ENCODE measurements around the gene HOPX.
"Not testable (repeated sequence)": the region's sequence is repeated elsewhere in the genome, so short reads cannot be mapped to it uniquely, and the experiment has no call there.

The HOPX gene, protein sequence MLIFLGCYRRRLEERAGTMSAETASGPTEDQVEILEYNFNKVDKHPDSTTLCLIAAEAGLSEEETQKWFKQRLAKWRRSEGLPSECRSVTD

GRCh38 chr4:56681158-56681852 is at the start of gene HOPX:
HOPX (minus strand) TSS chr4:56681296; CDS start chr4:56657816, 23,480 bp downstream.
- no peak for DNase-seq (ENCODE audit: low spot score)

- DNase-seq (ENCODE audit: low spot score), result no peak
Observed at GRCh38 chr4:56730097-56730496, 49.0 kb upstream of the HOPX start.

GRCh38 chr4:56728512-56728911 is 47.4 kb upstream of the HOPX start:
- DNase-seq (ENCODE audit: low spot score), result no peak

GRCh38 chr4:56727150-56727549 is 46.1 kb upstream of the HOPX start:
- no peak for DNase-seq (ENCODE audit: low spot score)

DNA sequence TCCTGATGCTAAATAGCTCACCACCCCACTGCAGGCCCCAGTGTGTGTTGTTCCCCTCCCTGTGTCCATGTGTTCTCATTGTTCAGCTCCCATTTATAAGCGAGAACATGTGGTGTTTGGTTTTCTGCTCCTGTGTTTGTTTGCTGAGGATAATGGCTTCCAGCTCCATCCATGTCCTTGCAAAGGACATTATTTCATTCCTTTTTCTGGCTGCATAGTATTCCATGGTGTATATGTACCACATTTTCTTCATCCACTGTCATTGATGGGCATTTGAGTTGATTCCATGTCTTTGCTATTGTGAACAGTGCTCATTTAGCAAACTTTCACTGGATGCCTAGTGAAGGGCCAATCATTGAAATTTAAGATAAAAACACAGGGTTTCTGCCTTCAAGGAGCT is 45.5 kb upstream of the HOPX start:
- not testable (repeated sequence) for DNase-seq (ENCODE audit: low spot score)

DNA sequence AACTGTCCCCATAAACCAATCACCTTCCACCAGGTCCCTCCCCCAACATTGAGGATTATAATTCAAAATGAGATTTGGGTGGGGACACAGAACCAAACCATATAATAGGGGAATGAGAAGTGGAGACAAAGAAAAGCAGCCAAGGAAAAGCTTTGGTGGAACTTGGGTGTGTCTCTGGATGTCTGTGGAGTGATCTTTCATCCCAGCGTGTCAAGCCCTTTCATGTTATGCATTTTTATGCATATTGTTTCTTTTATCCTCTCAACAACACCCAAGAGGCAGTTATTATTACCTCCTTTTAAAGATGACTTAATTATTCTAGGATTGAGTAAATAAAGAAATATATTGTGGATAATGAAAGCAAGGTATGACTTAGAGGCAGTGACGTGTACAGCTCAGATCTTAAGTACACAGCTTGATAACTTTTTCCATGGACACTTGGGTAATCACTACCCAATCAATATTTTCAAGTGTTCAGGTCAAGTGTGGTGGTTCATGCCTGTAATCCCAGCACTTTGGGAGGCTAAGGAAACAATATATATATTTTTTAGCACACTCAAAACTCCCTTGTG is 42.6 kb upstream of the HOPX start:
- no peak for DNase-seq (ENCODE audit: low spot score)

DNA sequence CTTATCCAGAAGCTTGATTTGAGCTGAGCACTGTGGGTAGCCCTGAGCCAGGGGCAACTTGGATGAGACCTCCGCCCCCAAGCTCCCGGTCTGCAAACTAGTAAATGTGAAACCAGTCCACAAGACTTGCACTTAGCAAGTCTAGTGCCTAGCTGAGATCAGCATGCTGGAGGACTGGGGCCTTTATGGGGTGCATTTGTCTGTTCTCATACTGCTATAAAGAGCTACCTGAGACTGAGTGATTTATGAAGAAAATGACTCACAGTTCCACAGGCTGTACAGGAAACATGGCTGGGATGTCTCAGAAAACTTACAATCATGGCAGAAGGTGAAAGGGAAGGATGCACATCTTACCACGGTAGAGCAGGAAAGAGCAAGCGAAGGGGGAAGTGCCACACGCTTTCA is 42.1 kb upstream of the HOPX start:
- DNase-seq (ENCODE audit: low spot score), result no peak

GRCh38 chr4:56708146-56708545 is 27.1 kb upstream of the HOPX start:
- no peak for DNase-seq (ENCODE audit: low spot score)

GRCh38 chr4:56705966-56706365 is 24.9 kb upstream of the HOPX start:
- no peak for DNase-seq (ENCODE audit: low spot score)

DNA sequence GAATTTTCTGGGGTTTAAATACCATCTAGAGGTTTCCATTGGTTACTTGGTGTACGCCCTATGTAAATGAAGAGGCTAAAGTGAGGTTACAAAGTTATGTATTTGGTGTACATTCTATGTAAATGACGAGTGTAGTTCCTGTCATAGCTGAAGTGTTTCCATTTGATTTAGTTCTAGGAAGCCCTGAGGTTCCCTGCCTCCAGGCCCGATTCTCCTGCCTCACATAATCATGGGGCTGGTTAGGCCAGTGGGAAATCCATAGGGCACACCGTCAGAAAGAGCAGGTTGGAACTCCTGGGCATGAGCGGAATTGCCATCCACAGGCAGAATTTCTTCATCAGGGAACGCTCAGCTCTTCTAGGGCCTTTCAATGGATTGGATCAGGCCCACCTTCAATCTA is 24.2 kb upstream of the HOPX start:
- DNase-seq (ENCODE audit: low spot score), result no peak

DNA sequence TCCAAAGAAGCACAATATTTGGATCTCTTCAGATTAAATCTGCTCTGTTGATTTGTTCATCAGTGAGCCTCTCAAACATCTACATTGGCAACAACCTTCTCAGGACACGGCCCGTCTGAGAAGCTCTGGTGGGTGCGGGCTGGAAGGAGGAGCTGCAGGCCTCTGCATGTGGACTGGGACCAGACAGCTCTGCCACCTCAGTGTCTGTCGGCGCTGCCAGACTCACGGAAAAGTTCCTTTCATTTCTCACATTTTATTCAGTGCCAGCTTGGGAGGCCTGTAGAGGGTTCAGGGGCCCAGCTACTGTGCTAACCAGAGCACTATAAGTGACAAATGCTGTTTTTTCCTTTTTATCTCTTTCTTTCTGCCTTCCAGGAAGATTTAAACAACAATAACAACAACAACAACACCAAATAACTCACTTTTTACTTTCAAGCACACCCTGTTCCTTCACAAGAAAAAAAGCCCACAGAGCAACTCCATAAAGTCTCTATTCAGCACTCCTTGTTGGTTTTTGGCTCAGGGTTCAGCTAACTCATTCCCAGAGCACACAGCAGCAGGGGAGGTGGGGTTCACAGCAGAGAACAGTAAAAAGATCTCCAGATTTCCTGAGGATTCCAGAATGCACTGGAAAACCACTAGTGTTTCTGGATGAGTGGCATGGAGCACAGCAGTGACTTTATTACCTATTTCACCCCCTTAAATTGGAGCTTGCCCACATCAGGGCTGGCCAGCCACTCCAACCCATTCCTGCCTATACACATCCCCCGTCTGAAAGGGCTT is 23.2 kb upstream of the HOPX start:
- no peak for DNase-seq (ENCODE audit: low spot score)

DNA sequence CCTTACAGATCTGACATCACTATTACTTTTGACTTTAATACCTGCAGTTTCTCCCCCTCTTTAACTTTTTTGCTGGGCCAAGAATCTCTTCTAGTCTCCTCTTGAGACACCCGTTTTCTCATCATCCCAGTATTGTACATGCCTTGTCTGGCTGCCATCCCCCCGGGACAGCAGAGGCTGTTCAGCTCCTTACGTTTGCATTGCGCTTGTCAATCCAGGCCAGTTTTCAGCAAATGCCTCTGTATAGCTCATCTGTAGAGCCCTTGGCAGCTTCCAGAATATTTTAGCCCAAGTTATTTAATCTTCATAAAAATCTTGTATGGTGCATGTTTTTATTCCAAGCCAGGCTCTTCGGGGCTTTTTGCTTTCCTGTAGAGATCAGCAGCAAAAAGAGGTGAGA is 22.3 kb upstream of the HOPX start:
- DNase-seq (ENCODE audit: low spot score), result no peak

DNA sequence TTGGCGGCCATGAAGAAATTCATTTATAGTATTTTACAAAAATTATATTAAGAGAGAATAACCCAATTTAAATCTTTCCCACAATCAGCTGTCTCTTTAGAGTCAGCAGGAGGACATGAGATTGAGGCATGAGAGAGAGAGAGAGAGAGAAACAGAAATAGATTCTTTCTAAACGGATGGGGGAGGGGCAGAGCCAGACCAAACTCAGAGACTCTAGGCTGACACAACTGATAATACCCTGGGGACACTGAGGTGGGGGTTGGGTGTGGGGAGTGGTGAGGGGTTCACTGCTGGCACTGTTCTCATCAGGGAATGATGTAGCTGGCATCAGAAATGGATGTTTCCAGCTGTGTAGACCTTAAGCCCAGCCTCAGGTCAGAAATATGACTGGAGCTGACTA is 20.5 kb upstream of the HOPX start:
- no peak for DNase-seq (ENCODE audit: low spot score)

- no peak for DNase-seq (ENCODE audit: low spot score)
Observed at GRCh38 chr4:56701161-56701480, 20.0 kb upstream of the HOPX start.

- DNase-seq (ENCODE audit: low spot score), result no peak
Observed at GRCh38 chr4:56699537-56700105, 18.5 kb upstream of the HOPX start.

- DNase-seq (ENCODE audit: low spot score), result no peak
Observed at GRCh38 chr4:56698329-56698728, 17.2 kb upstream of the HOPX start.

DNA sequence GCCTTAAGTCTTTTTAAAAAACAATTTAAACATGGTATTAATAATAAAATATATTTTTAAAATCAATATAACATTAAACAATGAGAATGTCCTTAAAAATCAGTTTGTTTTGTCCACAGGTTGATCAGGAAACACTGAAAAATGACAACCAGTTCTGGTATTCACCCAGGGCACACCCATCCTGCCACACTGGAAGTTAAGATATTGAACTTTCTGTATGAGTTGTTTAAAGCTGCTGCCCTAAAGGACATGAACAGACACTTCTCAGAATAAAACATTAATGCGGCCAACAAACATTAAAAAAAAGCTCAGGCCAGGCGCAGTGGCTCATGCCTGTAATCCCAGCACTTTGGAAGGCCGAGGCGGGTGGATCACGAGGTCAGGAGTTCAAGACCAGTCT is 15.0 kb upstream of the HOPX start:
- DNase-seq (ENCODE audit: low spot score), result no peak

DNA sequence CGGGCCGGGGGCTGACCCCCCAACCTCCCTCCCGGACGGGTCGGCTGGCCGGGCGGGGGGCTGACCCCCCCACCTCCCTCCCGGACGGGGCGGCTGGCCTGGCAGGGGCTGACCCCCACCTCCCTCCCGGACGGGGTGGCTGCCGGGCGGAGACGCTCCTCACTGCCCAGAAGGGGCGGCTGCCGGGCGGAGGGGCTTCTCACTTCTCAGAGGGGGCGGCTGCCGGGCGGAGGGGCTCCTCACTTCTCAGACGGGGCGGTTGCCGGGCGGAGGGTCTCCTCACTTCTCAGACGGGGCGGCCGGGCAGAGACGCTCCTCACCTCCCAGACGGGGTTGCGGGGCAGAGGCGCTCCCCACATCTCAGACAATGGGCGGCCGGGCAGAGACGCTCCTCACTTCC is 12.4 kb upstream of the HOPX start:
- DNase-seq (ENCODE audit: low spot score), result not testable (repeated sequence)

GRCh38 chr4:56692576-56692975 is 11.5 kb upstream of the HOPX start:
- DNase-seq (ENCODE audit: low spot score), result no peak

DNA sequence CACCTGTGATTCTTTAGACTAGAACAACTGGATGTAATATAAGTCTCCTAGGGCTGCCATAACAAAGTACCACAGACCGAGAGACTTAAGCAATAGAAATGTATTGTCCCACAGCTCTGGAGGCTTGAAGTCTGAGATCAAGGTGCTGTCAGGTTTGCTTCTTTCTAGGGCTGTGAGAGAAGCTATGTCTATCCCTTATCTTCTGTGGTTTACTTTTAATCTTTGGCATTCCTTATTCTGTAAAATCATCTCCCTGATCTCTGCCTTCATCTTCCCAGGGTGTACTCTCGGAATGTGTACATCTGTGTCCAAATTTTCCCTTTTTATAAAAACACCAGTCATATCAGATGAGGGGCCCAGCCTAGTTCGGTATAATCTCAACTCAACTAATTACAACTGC is 10.3 kb upstream of the HOPX start:
- DNase-seq (ENCODE audit: low spot score), result no peak

DNA sequence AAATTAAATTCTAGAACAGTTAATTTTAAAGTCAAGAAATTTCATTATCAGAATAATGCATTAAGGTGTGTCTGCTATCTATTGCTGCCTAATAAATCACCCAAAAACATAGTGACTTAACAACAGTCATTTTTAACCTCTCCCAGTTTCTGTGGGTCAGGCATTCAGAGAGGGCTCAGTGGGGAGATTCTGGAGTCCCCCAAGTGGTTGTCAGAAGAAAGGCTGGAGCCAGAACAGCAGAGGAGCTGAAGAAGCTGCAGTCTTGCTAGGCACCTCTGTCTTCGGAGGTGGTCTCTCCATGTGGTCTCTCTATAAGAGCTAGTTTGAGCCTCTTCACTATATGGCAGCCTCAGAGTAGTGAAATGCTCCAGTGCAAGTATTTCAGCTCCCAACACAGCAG is 9.3 kb upstream of the HOPX start:
- no peak for DNase-seq (ENCODE audit: low spot score)

DNA sequence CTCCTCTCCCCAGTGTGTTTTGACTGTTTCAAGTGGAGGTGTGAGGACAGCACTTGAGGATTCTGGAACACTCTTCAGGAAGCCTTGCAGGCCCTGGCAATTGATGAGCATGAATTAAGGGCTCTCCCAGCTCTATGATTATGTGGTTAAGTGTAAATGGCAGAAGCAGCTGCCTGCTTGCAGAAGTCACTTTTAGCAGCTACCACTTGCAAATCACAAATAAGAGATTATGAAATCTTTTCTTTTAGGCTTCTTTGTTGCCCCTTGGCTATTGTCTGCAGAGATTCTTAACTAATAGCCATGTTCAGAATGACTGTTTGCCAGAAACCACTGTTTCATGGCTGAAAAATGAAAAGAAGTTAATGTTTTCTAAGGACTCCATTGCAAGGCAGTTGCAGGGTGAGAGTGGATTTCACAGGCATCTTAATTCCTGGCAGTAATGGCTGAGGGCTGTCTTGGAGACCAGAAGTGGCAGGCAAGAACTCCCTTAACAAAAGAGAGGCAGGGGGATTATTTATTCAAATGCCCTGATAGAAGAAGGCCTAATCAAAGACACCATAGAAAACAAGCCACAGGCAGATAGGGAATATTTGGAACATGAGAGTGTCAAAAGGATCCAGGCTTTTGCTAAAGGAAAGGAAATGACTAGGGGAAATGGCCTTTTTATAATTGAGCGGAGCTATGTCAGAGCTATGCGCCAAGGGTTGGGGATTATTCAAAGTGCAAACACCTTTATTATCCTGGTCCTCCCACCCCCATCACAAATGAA is 8.3 kb upstream of the HOPX start:
- no peak for DNase-seq (ENCODE audit: low spot score)

Measured in CD4-positive, alpha-beta T cell treated with Interleukin-2 at 100 ng/mL for 4 hours (primary cell).